Ovary (tissue), 3 donors: ENCODE data around the gene ST6GAL1.

Source experiments
- EP300 ChIP-seq: sonication (generic); formaldehyde crosslinking; IDR thresholded peaks from one replicate; pipeline ENCODE4 v1.6.1; 2017; ENCODE audit warnings: antibody characterized with exemption
- POLR2A ChIP-seq: fragments of 450-650 bp; IDR thresholded peaks from one replicate; pipeline ENCODE4 v1.6.1; 2017; ENCODE audit warnings: antibody characterized with exemption, mild to moderate bottlenecking, moderate library complexity
- TF ChIP-seq, protein P1 (sequence below), 3 donors: fragments of 450-650 bp in 2 of 3; fragments of 200-600 bp in 1 of 3; IDR thresholded peaks; one replicate each; pipeline versions ENCODE4 v1.5.1 to v1.8.0; 2016 to 2022; ENCODE audit warnings: antibody characterized with exemption in 3 of 3, mild to moderate bottlenecking in 1 of 3
- donor health status: DM: no; HTN: no; CAD: no.

- TF ChIP-seq, protein P1, sequence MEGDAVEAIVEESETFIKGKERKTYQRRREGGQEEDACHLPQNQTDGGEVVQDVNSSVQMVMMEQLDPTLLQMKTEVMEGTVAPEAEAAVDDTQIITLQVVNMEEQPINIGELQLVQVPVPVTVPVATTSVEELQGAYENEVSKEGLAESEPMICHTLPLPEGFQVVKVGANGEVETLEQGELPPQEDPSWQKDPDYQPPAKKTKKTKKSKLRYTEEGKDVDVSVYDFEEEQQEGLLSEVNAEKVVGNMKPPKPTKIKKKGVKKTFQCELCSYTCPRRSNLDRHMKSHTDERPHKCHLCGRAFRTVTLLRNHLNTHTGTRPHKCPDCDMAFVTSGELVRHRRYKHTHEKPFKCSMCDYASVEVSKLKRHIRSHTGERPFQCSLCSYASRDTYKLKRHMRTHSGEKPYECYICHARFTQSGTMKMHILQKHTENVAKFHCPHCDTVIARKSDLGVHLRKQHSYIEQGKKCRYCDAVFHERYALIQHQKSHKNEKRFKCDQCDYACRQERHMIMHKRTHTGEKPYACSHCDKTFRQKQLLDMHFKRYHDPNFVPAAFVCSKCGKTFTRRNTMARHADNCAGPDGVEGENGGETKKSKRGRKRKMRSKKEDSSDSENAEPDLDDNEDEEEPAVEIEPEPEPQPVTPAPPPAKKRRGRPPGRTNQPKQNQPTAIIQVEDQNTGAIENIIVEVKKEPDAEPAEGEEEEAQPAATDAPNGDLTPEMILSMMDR (IDR thresholded peaks at IDR 0.05) = no peak
- TF ChIP-seq POLR2A = no peak
- no peak for TF ChIP-seq EP300
These were observed 110.4 kb downstream of the ST6GAL1 start for GRCh38 chr3:187040516-187041361.
